ENCODE data around the gene ZMYM3. TPM values are rescaled to one million over a fixed set of nuclear protein-coding genes. Genes with fewer than 3 reads are reported as not detected.

The ZMYM3 gene
- total RNA-seq, 1 experiment from 2014 or later = 16.9 TPM

DNA sequence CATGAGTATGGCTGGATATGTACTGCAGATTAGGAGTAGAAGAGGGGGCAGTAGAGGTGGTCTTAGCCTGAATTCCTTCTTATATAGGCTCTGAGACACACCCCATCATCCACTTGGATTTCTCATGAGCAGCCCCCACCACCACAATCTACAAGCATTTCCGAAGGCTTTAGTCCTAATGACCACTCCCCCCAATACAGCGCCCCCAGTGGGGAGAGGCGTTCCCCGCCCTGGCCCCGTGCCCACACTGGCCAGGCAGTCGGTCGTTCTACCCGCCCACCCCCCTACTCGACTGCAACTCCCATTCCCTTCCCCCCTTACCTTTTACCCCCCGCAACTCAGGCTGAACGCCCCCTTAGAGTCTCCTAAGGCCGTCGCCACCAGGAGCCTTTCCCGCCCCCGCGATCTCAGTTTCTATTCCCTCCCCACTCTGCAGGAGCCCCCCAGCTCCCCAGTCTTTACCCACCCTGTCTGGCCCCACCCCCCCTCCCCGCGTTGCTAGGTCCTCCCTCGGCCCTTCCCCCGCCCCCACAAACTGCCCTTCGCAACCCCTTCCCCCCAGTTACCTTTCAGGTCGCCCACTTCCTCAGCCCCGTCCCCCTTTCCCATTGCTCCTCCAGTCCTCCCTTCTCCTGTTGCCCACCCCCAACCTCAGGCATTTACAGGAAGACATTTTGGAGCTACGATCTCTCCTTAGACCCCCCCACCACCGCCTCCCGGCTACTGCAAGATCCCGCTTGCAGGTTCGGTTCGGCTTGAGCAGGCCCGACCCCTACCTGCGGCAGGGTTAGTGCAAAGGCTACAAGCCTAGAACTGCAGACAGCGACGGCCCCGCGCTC lies 468 bp downstream of the ZMYM3 start:
- DNase-seq (ENCODE audit: low spot score) = peak; percentile 31

DNA sequence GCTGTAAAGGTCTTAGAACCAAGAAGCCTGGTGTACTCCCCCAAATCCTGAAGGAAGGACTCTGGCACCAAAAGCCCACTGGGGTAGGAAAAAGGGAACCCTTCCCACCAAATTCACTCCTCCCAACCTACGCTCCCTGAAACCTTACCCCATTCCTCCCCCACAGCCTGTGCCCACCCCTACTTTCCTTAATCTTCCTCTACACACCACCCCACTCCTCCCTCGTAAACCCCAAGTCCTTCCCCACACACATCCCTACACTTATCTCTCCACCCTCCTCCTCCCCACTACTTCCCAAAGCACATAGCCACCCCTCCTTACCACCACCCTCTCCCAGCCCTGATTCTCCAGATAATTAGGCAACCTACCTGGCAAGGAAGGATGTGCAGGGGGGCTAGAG lies 1.7 kb downstream of the ZMYM3 start:
- no peak for DNase-seq (ENCODE audit: low spot score)

DNA sequence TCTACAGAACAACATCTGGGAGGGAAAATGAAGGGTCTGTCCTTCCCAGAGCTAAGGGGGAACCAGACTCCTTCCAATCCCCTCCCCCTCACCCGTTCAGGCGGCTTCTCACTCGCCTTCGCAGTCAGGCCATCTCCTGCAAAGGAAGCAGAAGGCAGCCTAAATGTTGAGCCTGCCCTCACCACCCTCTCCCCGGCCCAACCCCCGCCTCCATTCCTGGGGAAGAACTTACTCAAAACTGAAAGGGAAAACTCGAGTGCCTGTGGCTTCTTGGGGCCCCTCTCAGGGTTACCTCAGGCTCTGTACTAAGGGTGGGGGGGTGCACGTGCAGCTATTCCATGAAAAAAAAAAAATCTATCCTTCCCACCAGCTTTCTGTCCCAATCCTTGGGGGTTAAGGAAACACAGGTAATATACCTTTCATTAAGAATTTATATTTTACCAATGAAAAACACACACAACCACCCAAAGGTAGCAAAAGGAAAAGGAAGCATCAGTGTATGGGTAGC lies 2.4 kb downstream of the ZMYM3 start:
- DNase-seq (ENCODE audit: low spot score) = no peak

DNA sequence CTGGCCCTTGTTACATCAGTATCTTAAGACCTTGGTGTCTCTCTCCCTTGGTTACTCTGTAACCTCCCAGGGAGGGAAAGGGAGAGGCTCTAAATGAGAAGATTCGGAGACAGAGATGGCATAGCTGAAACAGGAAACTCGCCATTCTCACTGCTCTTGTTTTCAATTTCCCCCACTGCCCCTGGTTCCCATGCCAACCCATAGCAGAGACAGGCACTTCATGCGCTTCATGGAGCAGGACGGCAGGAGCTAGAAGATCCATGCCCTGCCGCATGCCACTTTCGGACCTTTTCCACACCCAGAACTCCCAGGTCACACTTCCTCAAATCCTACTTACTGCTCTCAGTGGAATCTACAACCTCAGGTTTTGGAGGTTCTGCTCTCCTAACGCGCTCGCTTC lies 3.1 kb downstream of the ZMYM3 start:
- no peak for DNase-seq (ENCODE audit: low spot score)

DNA sequence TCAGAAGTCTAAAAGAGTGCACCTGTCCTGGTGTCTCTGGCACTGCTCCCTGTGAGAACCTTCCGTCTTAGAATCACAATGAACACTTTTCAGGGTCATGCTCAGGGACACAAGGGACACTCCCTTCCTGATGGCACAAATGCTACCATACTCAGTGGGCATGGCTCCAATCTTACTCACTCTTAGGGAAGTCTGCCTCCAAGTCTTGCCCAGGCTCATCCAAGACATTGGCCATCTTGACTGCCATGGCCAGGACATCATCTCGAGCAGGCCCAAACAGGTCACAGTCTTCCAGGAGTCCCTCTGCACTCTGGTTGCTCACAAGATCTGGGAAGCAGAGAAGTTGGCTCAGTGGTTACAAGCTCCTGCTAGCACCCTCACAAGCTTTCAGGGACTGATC lies 8.8 kb downstream of the ZMYM3 start:
- DNase-seq (ENCODE audit: low spot score) = no peak

DNA sequence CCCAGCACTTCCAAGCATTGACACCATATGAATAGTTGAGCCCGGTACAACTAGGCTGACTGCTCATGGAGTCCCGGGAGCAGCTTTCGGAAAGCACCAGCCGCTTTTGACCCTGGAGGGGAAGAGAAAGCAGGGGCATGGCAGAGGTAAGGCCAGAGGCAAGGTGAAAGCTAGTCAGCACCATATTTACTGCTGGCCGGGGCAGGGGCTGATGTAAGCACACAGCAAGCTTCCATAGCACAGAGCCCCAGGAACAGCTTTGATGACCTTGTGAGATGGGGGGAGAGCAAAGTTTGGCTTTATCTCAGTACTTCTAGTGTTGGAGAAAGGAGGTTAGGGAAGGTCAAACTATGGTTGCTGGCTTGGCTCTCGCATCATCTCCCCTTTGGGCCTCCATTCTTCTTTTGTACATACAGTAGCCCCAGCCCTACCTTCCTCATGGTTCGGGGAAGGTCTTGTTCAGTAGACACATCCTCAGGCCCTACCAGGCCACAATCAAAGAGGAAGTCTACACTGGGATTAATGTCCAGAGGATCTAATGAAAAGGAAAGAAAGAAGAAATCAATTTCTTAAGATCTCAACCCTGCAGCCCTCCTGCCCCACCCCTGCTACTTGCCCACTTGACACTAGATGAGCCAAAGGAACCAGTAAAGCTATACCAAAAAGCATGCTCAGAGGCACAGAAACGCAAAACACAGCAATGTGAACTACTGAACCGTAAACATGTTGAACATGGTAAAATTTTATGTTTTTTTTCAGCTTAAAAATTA lies 9.4 kb downstream of the ZMYM3 start:
- DNase-seq (ENCODE audit: low spot score) = no peak

DNA sequence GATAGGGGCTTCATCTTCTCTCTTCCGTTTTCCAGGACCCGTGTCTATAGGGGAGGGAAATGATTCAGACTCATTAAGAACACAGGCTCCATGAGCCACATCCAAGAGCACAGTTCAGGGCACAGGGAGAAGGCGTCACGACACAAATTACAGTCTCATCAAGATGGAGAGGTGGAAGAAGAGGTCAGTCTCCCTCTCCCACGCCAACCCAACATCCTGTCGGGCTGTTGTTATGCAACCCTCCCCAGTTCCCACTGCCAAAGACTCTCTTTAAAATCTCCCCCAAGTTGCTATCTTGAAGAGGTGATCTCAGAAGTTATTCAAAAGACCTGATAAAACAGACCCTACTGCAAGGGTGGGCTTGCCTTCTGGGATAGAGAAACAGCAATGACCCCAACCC lies 12.6 kb downstream of the ZMYM3 start:
- no peak for DNase-seq (ENCODE audit: low spot score)

DNA sequence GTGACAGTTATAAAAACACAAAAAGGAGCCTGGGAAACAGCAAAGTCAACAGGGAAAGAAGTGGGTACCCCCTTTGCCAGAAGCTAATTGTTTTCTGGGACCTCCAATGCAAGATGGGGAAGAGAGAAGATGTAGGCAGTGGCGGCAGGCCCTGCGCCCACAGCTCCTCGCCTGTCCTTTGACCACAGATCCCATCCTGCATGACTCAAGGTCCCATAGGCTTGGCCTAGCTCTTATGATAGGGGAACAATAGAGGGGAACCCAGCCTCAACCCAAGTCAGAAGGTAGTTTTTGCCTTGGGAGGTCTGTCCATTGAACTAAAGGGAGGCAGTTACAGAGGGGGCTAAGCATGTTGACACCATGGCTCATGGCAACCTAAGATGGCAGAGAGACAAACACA lies 14.2 kb downstream of the ZMYM3 start:
- no peak for DNase-seq (ENCODE audit: low spot score)

DNA sequence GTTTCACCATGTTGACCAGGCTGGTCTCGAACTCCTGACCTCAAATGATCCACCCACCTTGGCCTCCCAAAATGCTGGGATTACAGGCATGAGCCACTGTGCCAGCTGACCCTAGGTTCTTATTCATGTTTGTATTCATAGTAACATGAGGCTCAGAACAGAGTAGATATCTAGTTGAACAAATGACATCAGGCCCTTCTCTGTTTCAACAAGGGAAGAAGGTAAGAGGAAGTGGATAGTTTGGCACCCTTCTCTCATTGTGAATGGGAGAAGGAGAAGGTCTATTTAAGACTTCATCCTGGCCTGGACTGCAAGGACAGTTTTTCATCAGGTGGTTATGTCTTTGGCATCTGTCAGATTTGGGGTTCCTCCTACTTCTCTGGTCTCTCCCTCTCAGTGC lies 17.1 kb downstream of the ZMYM3 start:
- DNase-seq (ENCODE audit: low spot score) = no peak

DNA sequence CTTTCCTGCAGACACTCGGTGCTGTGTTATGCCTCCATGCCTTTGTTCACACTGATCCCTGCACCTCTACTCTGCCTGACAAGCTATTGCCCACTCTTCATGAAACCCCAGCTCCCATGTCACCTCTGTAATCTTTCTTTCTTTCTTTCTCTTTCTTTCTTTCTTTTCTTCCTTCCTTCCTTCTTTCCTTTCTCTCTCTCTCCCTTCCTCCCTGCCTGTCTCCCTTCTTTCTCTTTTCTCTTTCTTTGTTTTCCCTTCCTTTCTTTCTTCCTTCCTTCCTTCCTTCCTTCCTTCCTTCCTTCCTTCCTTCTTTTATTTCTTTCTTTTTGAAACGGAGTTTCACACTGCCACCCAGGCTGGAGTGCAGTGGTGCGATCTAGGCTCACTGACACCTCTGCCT lies 18.5 kb downstream of the ZMYM3 start:
- DNase-seq (ENCODE audit: low spot score) = no peak

DNA sequence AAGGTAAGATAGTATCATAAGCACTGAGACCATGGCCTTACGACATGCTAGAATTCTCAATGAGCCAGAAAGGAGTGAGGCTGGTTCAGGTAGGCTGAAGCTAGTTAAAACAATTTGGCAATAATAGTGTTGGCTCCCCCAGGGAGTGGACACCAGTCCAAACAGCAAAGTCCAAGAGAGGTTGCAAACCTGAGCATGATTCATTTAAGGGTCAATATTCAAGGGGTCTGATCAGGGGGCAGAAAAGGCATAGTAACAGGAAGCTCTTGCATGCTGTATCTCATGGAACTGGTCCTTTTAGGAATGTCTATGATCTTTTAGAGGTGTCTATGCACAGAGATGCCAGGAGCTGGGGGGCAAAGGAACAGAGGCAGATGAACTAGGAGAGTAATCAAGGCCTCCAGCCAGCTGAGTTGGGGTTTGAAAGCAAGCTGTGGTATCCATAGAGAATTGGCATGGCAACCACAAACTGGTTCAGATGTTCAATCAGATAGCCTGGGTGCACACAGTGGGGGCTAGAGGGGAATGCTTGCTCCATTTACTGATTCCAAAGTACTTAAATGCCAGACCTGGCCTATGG lies 25.8 kb downstream of the ZMYM3 start:
- DNase-seq (ENCODE audit: low spot score) = no peak

DNA sequence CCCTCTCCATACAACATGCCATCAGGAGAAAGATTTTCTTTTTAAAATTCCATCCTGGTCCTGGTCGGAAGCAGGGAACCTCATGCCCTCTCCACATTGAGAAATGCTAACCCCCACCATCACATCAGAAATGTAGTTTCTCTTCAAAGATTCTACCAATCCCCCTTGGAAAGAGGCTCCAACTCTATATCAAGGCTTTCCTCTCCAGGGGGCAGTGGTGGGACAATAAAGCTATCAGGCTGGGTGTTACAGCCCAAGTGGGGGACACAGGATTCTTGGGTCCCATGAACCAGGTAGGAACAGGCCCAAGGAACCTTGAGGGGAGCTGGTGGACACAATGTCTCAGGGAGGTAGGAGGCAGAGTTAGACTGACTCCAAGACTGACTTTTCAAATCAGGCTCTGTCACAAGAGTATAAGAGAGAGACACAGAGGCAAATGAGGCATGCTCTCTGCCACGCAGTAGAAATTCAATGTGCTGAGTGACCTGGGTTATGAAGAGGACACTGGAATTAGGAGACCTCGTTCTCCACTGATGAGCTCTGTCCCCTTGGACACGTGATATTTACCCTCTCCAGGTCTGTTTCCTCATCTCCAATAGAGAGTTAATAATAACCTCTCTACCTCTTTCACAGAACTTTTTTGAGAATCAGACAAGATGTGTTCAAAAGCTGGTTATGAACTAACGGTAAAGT lies 26.4 kb downstream of the ZMYM3 start:
- no peak for DNase-seq (ENCODE audit: low spot score)

DNA sequence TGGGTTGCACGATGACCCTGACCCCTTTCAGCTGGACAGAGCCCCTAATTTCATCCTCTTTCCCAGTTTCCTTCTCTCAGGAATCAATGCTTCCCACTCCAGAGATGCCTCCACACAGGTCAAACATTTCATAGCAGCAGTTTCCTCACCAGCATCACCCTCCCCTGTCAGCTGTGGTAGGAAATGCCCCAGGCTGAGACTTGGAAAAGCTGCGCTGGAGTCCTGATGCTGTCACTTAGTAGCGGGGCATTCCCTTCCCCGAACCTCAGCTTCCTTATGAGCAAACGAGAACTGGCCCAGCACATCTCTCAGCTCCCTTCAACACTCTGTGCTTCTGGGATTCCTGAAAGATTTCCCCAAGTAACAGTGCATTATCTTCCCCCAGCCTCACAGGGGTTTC lies 28.3 kb downstream of the ZMYM3 start:
- no peak for DNase-seq (ENCODE audit: low spot score)

DNA sequence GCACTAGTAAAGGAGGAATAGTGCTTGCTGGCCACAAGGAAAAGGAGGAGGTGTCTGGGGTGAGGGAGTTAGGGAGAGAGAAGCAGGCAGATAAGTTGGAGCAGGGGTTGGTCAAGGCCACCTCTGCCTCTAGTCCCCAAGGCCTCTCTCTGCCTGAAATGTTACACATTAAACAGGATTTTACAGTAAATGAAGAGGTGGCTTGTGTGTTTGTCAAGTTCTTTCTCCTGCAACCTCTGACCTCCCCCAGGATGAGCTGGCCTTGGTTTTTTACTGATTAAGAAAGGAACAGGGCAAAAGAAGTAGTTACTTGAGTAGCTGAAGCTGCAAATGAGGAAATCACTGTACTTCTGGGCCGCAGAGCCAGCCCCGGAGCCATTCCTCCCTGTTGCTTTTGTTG lies 28.9 kb downstream of the ZMYM3 start:
- DNase-seq (ENCODE audit: low spot score) = no peak

DNA sequence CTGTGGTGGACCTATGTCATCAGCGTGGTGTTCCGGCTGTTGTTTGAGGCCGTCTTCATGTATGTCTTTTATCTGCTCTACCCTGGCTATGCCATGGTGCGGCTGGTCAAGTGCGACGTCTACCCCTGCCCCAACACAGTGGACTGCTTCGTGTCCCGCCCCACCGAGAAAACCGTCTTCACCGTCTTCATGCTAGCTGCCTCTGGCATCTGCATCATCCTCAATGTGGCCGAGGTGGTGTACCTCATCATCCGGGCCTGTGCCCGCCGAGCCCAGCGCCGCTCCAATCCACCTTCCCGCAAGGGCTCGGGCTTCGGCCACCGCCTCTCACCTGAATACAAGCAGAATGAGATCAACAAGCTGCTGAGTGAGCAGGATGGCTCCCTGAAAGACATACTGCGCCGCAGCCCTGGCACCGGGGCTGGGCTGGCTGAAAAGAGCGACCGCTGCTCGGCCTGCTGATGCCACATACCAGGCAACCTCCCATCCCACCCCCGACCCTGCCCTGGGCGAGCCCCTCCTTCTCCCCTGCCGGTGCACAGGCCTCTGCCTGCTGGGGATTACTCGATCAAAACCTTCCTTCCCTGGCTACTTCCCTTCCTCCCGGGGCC lies 29.7 kb downstream of the ZMYM3 start:
- no peak for DNase-seq (ENCODE audit: low spot score)

DNA sequence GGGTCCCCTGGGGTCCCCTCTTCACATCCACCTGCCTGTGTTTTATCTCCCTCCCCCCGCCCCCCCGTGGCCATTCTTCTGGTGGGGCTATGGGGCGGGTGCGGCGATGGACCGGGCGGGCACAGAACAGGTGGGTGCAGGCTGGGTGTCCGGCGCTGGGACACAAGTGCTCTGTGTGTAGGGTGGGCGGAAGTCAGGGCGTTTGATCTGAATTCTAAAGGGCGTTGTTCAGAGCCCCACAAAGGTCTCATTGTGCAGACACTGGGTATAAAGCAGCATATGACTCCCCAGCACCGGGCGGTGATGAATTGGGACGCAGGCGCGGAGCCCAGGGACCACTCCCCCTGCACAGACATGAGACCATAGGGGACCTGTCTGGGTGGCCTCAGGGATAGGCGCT lies 31.0 kb downstream of the ZMYM3 start, which contains the start of gene GJB1:
Gene GJB1 (plus strand): TSS at position 296 of the 400 bp plus-strand sequence. CDS start 484 bp downstream, outside the sequence.
- no peak for DNase-seq (ENCODE audit: low spot score)

DNA sequence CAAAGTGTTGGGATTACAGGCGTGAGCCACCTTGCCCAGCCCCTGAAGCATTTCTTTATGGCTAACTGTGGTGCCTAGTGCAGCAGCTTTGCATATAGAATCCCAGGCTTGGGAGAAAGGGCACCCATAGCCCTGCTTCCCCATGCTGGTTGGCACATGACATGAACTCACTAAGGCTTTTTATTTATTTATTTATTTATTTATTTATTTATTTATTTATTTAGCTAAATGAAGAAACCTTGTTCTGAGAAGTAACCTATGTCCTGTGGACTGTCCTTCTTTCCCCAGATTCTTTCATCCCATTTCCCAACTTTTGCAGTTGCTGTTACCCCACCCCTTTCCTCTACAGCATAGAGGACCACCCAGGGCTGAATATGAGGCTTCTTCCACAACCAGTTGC lies 32.8 kb downstream of the ZMYM3 start:
- no peak for DNase-seq (ENCODE audit: low spot score)

DNA sequence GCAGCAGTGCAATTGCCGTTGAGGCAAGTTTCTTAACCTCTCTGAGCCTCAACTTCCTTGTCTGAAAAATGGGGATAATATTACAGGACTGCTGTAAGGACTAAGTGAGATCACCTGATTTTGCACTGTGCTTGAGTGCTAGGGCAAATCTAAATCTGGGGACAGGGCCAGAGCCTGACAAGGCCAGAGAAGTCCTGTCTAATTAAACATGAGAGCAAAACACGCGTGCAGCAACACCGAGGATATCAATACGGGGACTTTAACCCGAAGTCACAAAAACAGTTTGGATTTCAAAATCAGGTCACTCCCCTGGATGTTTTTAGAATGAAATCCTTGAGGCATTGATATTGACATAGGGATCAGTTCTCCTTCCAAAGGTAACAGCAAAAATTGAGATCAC lies 36.6 kb downstream of the ZMYM3 start:
- DNase-seq (ENCODE audit: low spot score) = no peak

DNA sequence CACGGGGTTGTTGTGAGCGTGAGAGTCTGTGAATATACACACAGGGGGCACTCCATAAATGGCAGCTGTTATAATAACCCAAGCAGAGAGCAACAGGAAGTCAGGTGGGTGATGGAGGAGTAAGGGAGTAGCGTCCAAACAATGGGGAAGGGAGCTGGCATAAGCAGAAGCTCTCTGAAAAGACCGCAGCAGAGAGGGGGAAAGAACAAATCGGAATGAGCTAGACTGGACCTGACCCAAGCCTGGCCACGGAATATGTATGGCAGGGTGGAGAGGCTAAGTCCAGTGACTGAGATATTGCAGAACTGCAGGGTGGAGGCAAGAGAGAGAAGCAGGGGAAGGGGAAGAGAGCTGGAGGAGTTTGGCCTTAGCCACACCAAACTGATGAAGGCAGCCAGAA lies 37.5 kb downstream of the ZMYM3 start:
- DNase-seq (ENCODE audit: low spot score) = no peak

DNA sequence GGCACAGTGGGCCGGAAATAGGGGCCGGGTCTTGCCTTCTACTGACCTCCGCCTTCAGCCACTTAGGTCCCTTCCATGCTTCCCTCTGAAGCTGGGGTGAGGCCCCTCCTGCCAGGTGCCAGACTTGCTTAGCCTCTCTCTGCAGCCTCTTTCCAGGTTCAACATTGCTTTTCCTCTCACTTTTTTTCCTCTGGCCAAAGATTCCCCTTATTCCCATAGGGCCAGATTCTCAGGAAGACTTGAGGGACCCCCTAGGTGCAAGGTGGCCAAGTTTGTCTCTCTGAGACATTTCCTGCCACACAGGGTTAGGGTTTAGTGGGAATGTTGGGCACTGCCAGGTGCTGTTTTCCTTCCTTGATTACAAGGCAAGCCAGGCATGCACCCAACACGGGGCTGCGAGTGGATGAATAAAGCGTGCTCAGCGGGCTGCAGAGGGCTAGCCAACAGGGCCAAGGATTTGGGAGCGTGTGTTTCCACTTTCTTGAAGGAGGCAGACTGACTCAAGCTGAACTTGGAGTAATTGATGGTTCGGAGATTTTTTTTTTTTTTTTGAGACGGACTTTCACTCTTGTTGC lies 38.5 kb downstream of the ZMYM3 start:
- no peak for DNase-seq (ENCODE audit: low spot score)

Measured in H4 (cell line).